Endodermal cell (in vitro differentiated cells): ENCODE data around the gene SOCS1. TPM values are rescaled to one million over a fixed set of nuclear protein-coding genes. Genes with fewer than 3 reads are reported as not detected.
A peak's percentile ranks its signal among the peaks of the same experiment; 100 is the strongest.

Experiments
- DNase-seq: peaks from one replicate; pipeline ENCODE4 v3.0.0-alpha.2; 2017
- H3K27ac ChIP-seq: 2 replicates; pipeline ENCODE4 v1.5.1; 2013; ENCODE audit warnings: mild to moderate bottlenecking, low read depth, low read length, moderate library complexity
- H3K27me3 ChIP-seq: 2 replicates; pipeline ENCODE4 v1.6.1; 2013; ENCODE audit warnings: mild to moderate bottlenecking, low read length, moderate library complexity; ENCODE audit not compliant: insufficient read depth, control insufficient read depth, poor library complexity, severe bottlenecking
- H3K36me3 ChIP-seq: 2 replicates; pipeline ENCODE4 v1.7.0; 2013; ENCODE audit warnings: mild to moderate bottlenecking, low read length, moderate library complexity; ENCODE audit not compliant: control insufficient read depth, insufficient read depth
- H3K4me1 ChIP-seq: one replicate; pipeline ENCODE4 v1.7.0; 2013; ENCODE audit warnings: low read length; ENCODE audit not compliant: control insufficient read depth, insufficient read depth
- H3K4me3 ChIP-seq: 2 replicates; pipeline ENCODE4 v1.5.1; 2013; ENCODE audit warnings: mild to moderate bottlenecking, low read length, moderate library complexity
- H3K9ac ChIP-seq: 2 replicates; pipeline ENCODE4 v1.6.1; 2013; ENCODE audit warnings: mild to moderate bottlenecking, low read length, moderate library complexity; ENCODE audit not compliant: poor library complexity, severe bottlenecking; ENCODE audit errors: extremely low read depth
- H3K9me3 ChIP-seq: 2 replicates; pipeline ENCODE4 v1.6.1; 2013; ENCODE audit warnings: mild to moderate bottlenecking, low read length, moderate library complexity; ENCODE audit not compliant: control insufficient read depth
- H3K27ac Mint-ChIP-seq: 2 replicates; pipeline ENCODE4 v1.8.0; 2020; ENCODE audit warnings: mixed read lengths
- H3K27me3 Mint-ChIP-seq: 2 replicates; pipeline ENCODE4 v1.8.0; 2021; ENCODE audit warnings: mild to moderate bottlenecking, mixed read lengths; ENCODE audit not compliant: insufficient read depth
- H3K36me3 Mint-ChIP-seq: 2 replicates; pipeline ENCODE4 v1.8.0; 2020; ENCODE audit warnings: low read depth, mixed read lengths
- H3K4me1 Mint-ChIP-seq: 2 replicates; pipeline ENCODE4 v1.8.0; 2020; ENCODE audit warnings: mixed read lengths
- H3K4me3 Mint-ChIP-seq: 2 replicates; pipeline ENCODE4 v1.8.0; 2020; ENCODE audit warnings: mild to moderate bottlenecking, moderate library complexity, mixed read lengths
- H3K9me3 Mint-ChIP-seq: 2 replicates; pipeline ENCODE4 v1.8.0; 2020; ENCODE audit warnings: mild to moderate bottlenecking, mixed read lengths
- CTCF ChIP-seq: fragments of 200-600 bp; sonication (generic); conservative IDR thresholded peaks from 2 replicates; pipeline ENCODE4 v1.5.0; 2021; ENCODE audit warnings: antibody characterized with exemption, mild to moderate bottlenecking
- WGBS, 2 experiments: methylation state at CpG; one replicate each; pipeline versions ENCODE4 v1.1.5 to v1.1.7; 2013; ENCODE audit warnings: missing lambda C conversion rate in 2 of 2, mixed read lengths in 1 of 2; ENCODE audit not compliant: insufficient coverage in 1 of 2, insufficient read length in 1 of 2; 5-methylcytosine and 5-hydroxymethylcytosine counted together
- total RNA-seq, 2 donors: library from RNA; stranded (reverse); fragmentation: NEBNext Ultra II Directional in 1 of 2; extraction: Animal tissue kit (Norgen Biotek cat#: 25700) in 1 of 2; gene quantifications; 2 replicates in 1 of 2; 3 replicates in 1 of 2; pipeline ENCODE4 v1.2.1, GENCODE V29; 2021

Gene SOCS1
- total RNA-seq, 2 donors from 2014 or later, result 5.6 to 7.2 TPM

GRCh38 chr16:11298143-11298900, 42.3 kb upstream of the SOCS1 start:
- H3K27ac Mint-ChIP-seq, result no peak overlapping the region
- no peaks in the 10 kb centered on the region for H3K27me3 ChIP-seq
- WGBS, 2 experiments, result 95 to 100% methylated on average over 1 to 5 of the region's 5 CpGs
- no peaks in the 10 kb centered on the region for H3K9me3 Mint-ChIP-seq
- H3K36me3 ChIP-seq, result no peaks in the 10 kb centered on the region
- no peak overlapping the region for H3K4me3 ChIP-seq
- H3K4me1 ChIP-seq, result peaks cover 10% of the 10 kb centered on the region
- no peak for TF ChIP-seq CTCF
- no peaks in the 10 kb centered on the region for H3K27me3 Mint-ChIP-seq
- no peak for DNase-seq
- H3K9me3 ChIP-seq, result no peaks in the 10 kb centered on the region
- H3K4me3 Mint-ChIP-seq, result no peak overlapping the region
- H3K4me1 Mint-ChIP-seq, result peaks cover 25% of the 10 kb centered on the region
- H3K9ac ChIP-seq, result no peak overlapping the region
- no peaks in the 10 kb centered on the region for H3K36me3 Mint-ChIP-seq
- no peak overlapping the region for H3K27ac ChIP-seq

- Histone ChIP-seq H3K27ac (no peak overlapping the region), H3K9me3 (no peaks in the 10 kb centered on the region), H3K27me3 (no peaks in the 10 kb centered on the region), H3K4me1 (peaks cover 10% of the 10 kb centered on the region), H3K36me3 (no peaks in the 10 kb centered on the region), H3K9ac (no peak overlapping the region), H3K4me3 (no peak overlapping the region)
- 41 to 46% methylated on average over 6 to 19 of the region's 19 CpGs for WGBS, 2 experiments
- no peaks in the 10 kb centered on the region for H3K27me3 Mint-ChIP-seq
- DNase-seq, result peak; percentile 82
- H3K9me3 Mint-ChIP-seq, result no peaks in the 10 kb centered on the region
- H3K27ac Mint-ChIP-seq, result no peak overlapping the region
- TF ChIP-seq CTCF, result no peak
- H3K36me3 Mint-ChIP-seq, result no peaks in the 10 kb centered on the region
- no peak overlapping the region for H3K4me3 Mint-ChIP-seq
- peaks cover 25% of the 10 kb centered on the region for H3K4me1 Mint-ChIP-seq
These were observed 41.6 kb upstream of the SOCS1 start for GRCh38 chr16:11297492-11298142.

GRCh38 chr16:11296706-11297491, 40.9 kb upstream of the SOCS1 start:
- no peak overlapping the region for H3K4me3 ChIP-seq
- no peak overlapping the region for H3K27ac Mint-ChIP-seq
- H3K36me3 Mint-ChIP-seq, result no peaks in the 10 kb centered on the region
- no peaks in the 10 kb centered on the region for H3K27me3 ChIP-seq
- no peak for TF ChIP-seq CTCF
- no peak overlapping the region for H3K4me3 Mint-ChIP-seq
- DNase-seq, result no peak
- H3K27ac ChIP-seq, result no peak overlapping the region
- peaks cover 22% of the 10 kb centered on the region for H3K4me1 Mint-ChIP-seq
- no peak overlapping the region for H3K9ac ChIP-seq
- no peaks in the 10 kb centered on the region for H3K9me3 Mint-ChIP-seq
- H3K27me3 Mint-ChIP-seq, result no peaks in the 10 kb centered on the region
- H3K4me1 ChIP-seq, result peaks cover 10% of the 10 kb centered on the region
- H3K36me3 ChIP-seq, result no peaks in the 10 kb centered on the region
- WGBS, 2 experiments, result 83 to 86% methylated on average over 7 to 9 of the region's 10 CpGs
- no peaks in the 10 kb centered on the region for H3K9me3 ChIP-seq
